Measurements from ENCODE around the gene RND2. TPM values are rescaled to one million over a fixed set of nuclear protein-coding genes. Genes with fewer than 3 reads are reported as not detected.

RND2 gene
- total RNA-seq, 1 donor from 2014 or later, result 0.13 TPM

- Mint-ChIP-seq H3K36me3 (ENCODE audit: low read depth) (no peaks in the 10 kb centered on the region), H3K27me3 (no peaks in the 10 kb centered on the region), H3K9me3 (no peaks in the 10 kb centered on the region), H3K4me1 (no peaks in the 10 kb centered on the region), H3K27ac (no peak overlapping the region), H3K4me3 (no peak overlapping the region)
- TF ChIP-seq CTCF (IDR thresholded peaks at IDR 0.05), result no peak
- ATAC-seq (ENCODE audit: low read depth) (no peak), DNase-seq (no peak)
- intact Hi-C loops (cut with micrococcal nuclease), result no loop called here
- ChIA-PET CTCF (no interaction called here), POLR2A (no interaction called here)
Observed at GRCh38 chr17:43031666-43032065, 6.6 kb downstream of the RND2 start.

GRCh38 chr17:43033948-43034881, 9.2 kb downstream of the RND2 start:
- no peaks in the 10 kb centered on the region for H3K4me1 Mint-ChIP-seq
- no peak for ATAC-seq (ENCODE audit: low read depth)
- intact Hi-C loops (cut with micrococcal nuclease), result no loop called here
- TF ChIP-seq CTCF (IDR thresholded peaks at IDR 0.05), result no peak
- H3K9me3 Mint-ChIP-seq, result no peaks in the 10 kb centered on the region
- H3K27me3 Mint-ChIP-seq, result no peaks in the 10 kb centered on the region
- ChIA-PET POLR2A (interaction anchor here (0.9 kb wide), 1 partner anchor 10 kb away, joined by 5 read pairs; no protein-coding TSS in a partner anchor), CTCF (no interaction called here)
- H3K4me3 Mint-ChIP-seq, result no peak overlapping the region
- H3K27ac Mint-ChIP-seq, result no peak overlapping the region
- no peaks in the 10 kb centered on the region for H3K36me3 Mint-ChIP-seq (ENCODE audit: low read depth)
- DNase-seq, result no peak

GRCh38 chr17:43034894-43035293, 9.9 kb downstream of the RND2 start:
- DNase-seq, result no peak
- no peak overlapping the region for H3K27ac Mint-ChIP-seq
- intact Hi-C loops (cut with micrococcal nuclease), result no loop called here
- CTCF ChIA-PET, result no interaction called here
- ATAC-seq (ENCODE audit: low read depth), result no peak
- H3K27me3 Mint-ChIP-seq, result no peaks in the 10 kb centered on the region
- H3K4me3 Mint-ChIP-seq, result no peak overlapping the region
- H3K9me3 Mint-ChIP-seq, result no peaks in the 10 kb centered on the region
- H3K36me3 Mint-ChIP-seq (ENCODE audit: low read depth), result no peaks in the 10 kb centered on the region
- POLR2A ChIA-PET, result no interaction called here
- TF ChIP-seq CTCF (IDR thresholded peaks at IDR 0.05), result no peak
- H3K4me1 Mint-ChIP-seq, result no peaks in the 10 kb centered on the region

- Mint-ChIP-seq H3K27me3 (no peaks in the 10 kb centered on the region), H3K4me3 (no peak overlapping the region), H3K9me3 (no peaks in the 10 kb centered on the region), H3K27ac (no peak overlapping the region), H3K4me1 (no peaks in the 10 kb centered on the region), H3K36me3 (ENCODE audit: low read depth) (no peaks in the 10 kb centered on the region)
- intact Hi-C loops (cut with micrococcal nuclease), result no loop called here
- TF ChIP-seq CTCF (IDR thresholded peaks at IDR 0.05), result no peak
- POLR2A ChIA-PET, result no interaction called here
- DNase-seq, result no peak
- ATAC-seq (ENCODE audit: low read depth), result no peak
- CTCF ChIA-PET, result no interaction called here
Observed at GRCh38 chr17:43039646-43040045, 14.6 kb downstream of the RND2 start.

GRCh38 chr17:43040655-43041054, 15.6 kb downstream of the RND2 start:
- DNase-seq, result no peak
- no peak for ATAC-seq (ENCODE audit: low read depth)
- intact Hi-C loops (cut with micrococcal nuclease), result no loop called here
- no peak overlapping the region for H3K4me3 Mint-ChIP-seq
- H3K4me1 Mint-ChIP-seq, result no peaks in the 10 kb centered on the region
- H3K27me3 Mint-ChIP-seq, result no peaks in the 10 kb centered on the region
- no peak overlapping the region for H3K27ac Mint-ChIP-seq
- ChIA-PET POLR2A (no interaction called here), CTCF (no interaction called here)
- TF ChIP-seq CTCF (IDR thresholded peaks at IDR 0.05), result no peak
- H3K36me3 Mint-ChIP-seq (ENCODE audit: low read depth), result no peaks in the 10 kb centered on the region
- no peaks in the 10 kb centered on the region for H3K9me3 Mint-ChIP-seq
